GM18519 (cell line): ENCODE data around the gene RYR2.

ENCODE experiments used
- ATAC-seq: cut with Tn5 transposase; IDR thresholded peaks from one replicate; pipeline ENCODE4 v1.9.1; 2021; ENCODE audit warnings: mild to moderate bottlenecking, moderate library complexity; ENCODE audit not compliant: unreplicated experiment, low FRiP score

Gene RYR2

GRCh38 chr1:237029850-237030535 is 12.0 kb upstream of the RYR2 start:
- no peak for ATAC-seq

- ATAC-seq, result no peak
Measured at GRCh38 chr1:237031480-237031879, 10.5 kb upstream of the RYR2 start.

GRCh38 chr1:237032029-237032428 is 10.0 kb upstream of the RYR2 start:
- peak; percentile 98 for ATAC-seq

- ATAC-seq, result no peak
Measured at GRCh38 chr1:237033061-237033460, 8.9 kb upstream of the RYR2 start.

- no peak for ATAC-seq
Measured at GRCh38 chr1:237033804-237034203, 8.2 kb upstream of the RYR2 start.

- no peak for ATAC-seq
Measured at GRCh38 chr1:237035759-237036158, 6.2 kb upstream of the RYR2 start.

- no peak for ATAC-seq
Measured at GRCh38 chr1:237038211-237038610, 3.8 kb upstream of the RYR2 start.

- ATAC-seq, result no peak
Measured at GRCh38 chr1:237040823-237041222, 1.2 kb upstream of the RYR2 start.

GRCh38 chr1:237041461-237041794 is 556 bp upstream of the RYR2 start:
- ATAC-seq, result no peak

GRCh38 chr1:237042526-237042891 is 525 bp downstream of the RYR2 start:
- ATAC-seq, result no peak

- ATAC-seq, result no peak
Measured at GRCh38 chr1:237042892-237043576, 1.1 kb downstream of the RYR2 start.

- no peak for ATAC-seq
Measured at GRCh38 chr1:237043846-237044636, 2.1 kb downstream of the RYR2 start.

GRCh38 chr1:237045278-237046016 is 3.5 kb downstream of the RYR2 start:
- no peak for ATAC-seq

GRCh38 chr1:237048803-237049202 is 6.8 kb downstream of the RYR2 start:
- no peak for ATAC-seq

- ATAC-seq, result no peak
Measured at GRCh38 chr1:237050185-237050584, 8.2 kb downstream of the RYR2 start.

- ATAC-seq, result no peak
Measured at GRCh38 chr1:237050915-237051314, 8.9 kb downstream of the RYR2 start.

- no peak for ATAC-seq
Measured at GRCh38 chr1:237054313-237054712, 12.3 kb downstream of the RYR2 start.

- no peak for ATAC-seq
Measured at GRCh38 chr1:237058470-237058869, 16.5 kb downstream of the RYR2 start.

- no peak for ATAC-seq
Measured at GRCh38 chr1:237059244-237059643, 17.3 kb downstream of the RYR2 start.

GRCh38 chr1:237062976-237063375 is 21.0 kb downstream of the RYR2 start:
- no peak for ATAC-seq

GRCh38 chr1:237065903-237066302 is 23.9 kb downstream of the RYR2 start:
- no peak for ATAC-seq
